Caco-2 (cell line): ENCODE data around the gene COLEC12. TPM values are rescaled to one million over a fixed set of nuclear protein-coding genes. Genes with fewer than 3 reads are reported as not detected.

Source experiments
- BruUV-seq: library from RNA; stranded (reverse); fragments of 400-500 nt; replicated peaks from 2 replicates; lab custom pipeline; 2021; lab: Mats Ljungman, UMichigan
- CTCF ChIA-PET: fragments of 300-600 bp; sonication (Branson Sonifier 250); formaldehyde crosslinking; loops from one replicate; lab custom pipeline; 2022; ENCODE audit warnings: antibody characterized with exemption; lab: Charles Lee
- POLR2A ChIA-PET: fragments of 300-600 bp; sonication (Branson Sonifier 250); formaldehyde crosslinking; loops from one replicate; lab custom pipeline; 2022; ENCODE audit warnings: antibody characterized with exemption; lab: Charles Lee
- DNase-seq, 2 experiments: peaks; one replicate each; pipeline versions ENCODE4 v3.0.0 to v3.0.0-alpha.2; 2020 to 2022
- H3K27me3 ChIP-seq: replicated peaks from 2 replicates; pipeline ENCODE4 v1.6.0; 2011; ENCODE audit warnings: low read length; ENCODE audit not compliant: control insufficient read depth, insufficient read depth
- H3K36me3 ChIP-seq: 2 replicates; pipeline ENCODE4 v1.5.1; 2011; ENCODE audit warnings: low read length; ENCODE audit not compliant: control insufficient read depth, insufficient read depth
- H3K4me1 ChIP-seq: fragments of 250-450 bp; sonication (Bioruptor Pico); 2 replicates; pipeline ENCODE4 v1.5.1; 2020; ENCODE audit warnings: mild to moderate bottlenecking
- H3K4me3 ChIP-seq: 2 replicates; pipeline ENCODE4 v1.5.1; 2011; ENCODE audit warnings: low read depth, mild to moderate bottlenecking, control low read depth, low read length
- H3K9me3 ChIP-seq: fragments of 250-450 bp; sonication (Bioruptor Pico); 2 replicates; pipeline ENCODE4 v1.5.1; 2020; ENCODE audit warnings: mild to moderate bottlenecking, moderate library complexity
- H3K27ac Mint-ChIP-seq: one replicate; pipeline ENCODE4 v1.8.0; 2022; ENCODE audit warnings: mixed read lengths; ENCODE audit not compliant: unreplicated experiment
- H3K27me3 Mint-ChIP-seq: one replicate; pipeline ENCODE4 v1.8.0; 2022; ENCODE audit warnings: mixed read lengths; ENCODE audit not compliant: insufficient read depth, unreplicated experiment
- H3K36me3 Mint-ChIP-seq: one replicate; pipeline ENCODE4 v1.8.0; 2022; ENCODE audit warnings: mild to moderate bottlenecking, mixed read lengths; ENCODE audit not compliant: insufficient read depth, unreplicated experiment
- H3K4me1 Mint-ChIP-seq: one replicate; pipeline ENCODE4 v1.8.0; 2022; ENCODE audit warnings: low read depth, mixed read lengths; ENCODE audit not compliant: unreplicated experiment
- H3K4me3 Mint-ChIP-seq: one replicate; pipeline ENCODE4 v1.8.0; 2022; ENCODE audit warnings: mild to moderate bottlenecking, moderate library complexity, mixed read lengths; ENCODE audit not compliant: unreplicated experiment
- H3K9me3 Mint-ChIP-seq: one replicate; pipeline ENCODE4 v1.8.0; 2022; ENCODE audit warnings: mixed read lengths; ENCODE audit not compliant: unreplicated experiment
- intact Hi-C: fragments of 100-400 bp; cut with micrococcal nuclease; formaldehyde crosslinking; loops from one replicate; pipeline ENCODE4 v1.10.0; 2022; ENCODE audit not compliant: unreplicated experiment
- total RNA-seq: library from RNA; stranded (reverse); gene quantifications from 2 replicates; pipeline ENCODE4 v1.2.3, GENCODE V29; 2022
- TF ChIP-seq, protein P1 (sequence below), 2 experiments: fragments of 200-600 bp in 1 of 2; IDR thresholded peaks; 1 replicate in 1 of 2; 2 replicates in 1 of 2; pipeline versions ENCODE4 v1.5.1 to v1.8.0; 2011 to 2022; ENCODE audit warnings: antibody characterized with exemption in 1 of 2, control low read depth in 1 of 2, inconsistent platforms in 1 of 2, low read depth in 1 of 2, low read length in 1 of 2, mild to moderate bottlenecking in 1 of 2, moderate library complexity in 1 of 2; ENCODE audit not compliant: insufficient read depth in 1 of 2, severe bottlenecking in 1 of 2, unreplicated experiment in 1 of 2

COLEC12 gene
- total RNA-seq, 1 experiment from 2014 or later: 0.09 TPM

DNA sequence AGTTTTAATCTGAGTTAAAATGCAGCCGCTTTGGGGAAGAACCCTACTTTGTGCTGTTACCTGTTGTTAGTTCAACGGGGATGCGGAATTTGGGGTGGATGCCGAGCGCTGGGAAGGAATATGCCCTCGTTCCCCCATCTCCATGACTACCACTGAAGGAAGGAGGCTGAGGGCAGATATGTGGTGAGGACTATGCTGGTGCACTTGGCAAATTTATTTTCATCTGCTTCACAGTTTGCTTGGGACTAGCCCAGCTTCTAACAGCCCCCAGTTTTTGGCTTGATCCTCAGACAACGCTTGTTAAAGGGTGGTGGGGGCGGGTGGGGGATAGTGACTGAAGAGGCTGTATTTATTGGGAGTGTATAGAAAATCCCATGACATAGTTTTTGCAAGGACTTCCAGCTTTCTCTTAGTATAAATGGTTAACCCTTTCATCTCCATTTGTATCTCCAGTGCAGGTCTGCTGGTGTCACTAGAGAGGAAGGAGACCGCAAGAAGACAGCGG is 100.8 kb downstream of the COLEC12 start:
- Histone ChIP-seq H3K27me3 (no peaks in the 10 kb centered on the region), H3K9me3 (peaks cover 16% of the 10 kb centered on the region), H3K4me1 (peaks cover 9% of the 10 kb centered on the region; the same call in 1 of the 2 replicates), H3K36me3 (no peaks in the 10 kb centered on the region), H3K4me3 (no peak overlapping the region)
- Mint-ChIP-seq H3K36me3 (no peaks in the 10 kb centered on the region), H3K4me1 (peaks cover 14% of the 10 kb centered on the region), H3K9me3 (peaks cover under 1% of the 10 kb centered on the region), H3K27ac (no peak overlapping the region), H3K27me3 (no peaks in the 10 kb centered on the region), H3K4me3 (no peak overlapping the region)
- TF ChIP-seq, protein P1, sequence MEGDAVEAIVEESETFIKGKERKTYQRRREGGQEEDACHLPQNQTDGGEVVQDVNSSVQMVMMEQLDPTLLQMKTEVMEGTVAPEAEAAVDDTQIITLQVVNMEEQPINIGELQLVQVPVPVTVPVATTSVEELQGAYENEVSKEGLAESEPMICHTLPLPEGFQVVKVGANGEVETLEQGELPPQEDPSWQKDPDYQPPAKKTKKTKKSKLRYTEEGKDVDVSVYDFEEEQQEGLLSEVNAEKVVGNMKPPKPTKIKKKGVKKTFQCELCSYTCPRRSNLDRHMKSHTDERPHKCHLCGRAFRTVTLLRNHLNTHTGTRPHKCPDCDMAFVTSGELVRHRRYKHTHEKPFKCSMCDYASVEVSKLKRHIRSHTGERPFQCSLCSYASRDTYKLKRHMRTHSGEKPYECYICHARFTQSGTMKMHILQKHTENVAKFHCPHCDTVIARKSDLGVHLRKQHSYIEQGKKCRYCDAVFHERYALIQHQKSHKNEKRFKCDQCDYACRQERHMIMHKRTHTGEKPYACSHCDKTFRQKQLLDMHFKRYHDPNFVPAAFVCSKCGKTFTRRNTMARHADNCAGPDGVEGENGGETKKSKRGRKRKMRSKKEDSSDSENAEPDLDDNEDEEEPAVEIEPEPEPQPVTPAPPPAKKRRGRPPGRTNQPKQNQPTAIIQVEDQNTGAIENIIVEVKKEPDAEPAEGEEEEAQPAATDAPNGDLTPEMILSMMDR (IDR thresholded peaks at IDR 0.05; ENCODE audit: insufficient read depth in 1 of 2, low read depth in 1 of 2, low read length in 1 of 2, severe bottlenecking in 1 of 2, unreplicated experiment in 1 of 2): no peak
- no peak for DNase-seq
- no TSS peak for BruUV-seq
- CTCF ChIA-PET: no interaction called here
- intact Hi-C loops: no loop called here
- POLR2A ChIA-PET: no interaction called here

GRCh38 chr18:398935-399630 is 101.4 kb downstream of the COLEC12 start:
- Histone ChIP-seq H3K4me3 (no peak overlapping the region), H3K4me1 (peaks cover 9% of the 10 kb centered on the region; the same call in 1 of the 2 replicates), H3K36me3 (no peaks in the 10 kb centered on the region), H3K9me3 (peaks cover 11% of the 10 kb centered on the region), H3K27me3 (no peaks in the 10 kb centered on the region)
- ChIA-PET CTCF (no interaction called here), POLR2A (no interaction called here)
- Mint-ChIP-seq H3K36me3 (no peaks in the 10 kb centered on the region), H3K9me3 (no peaks in the 10 kb centered on the region), H3K4me1 (peaks cover 14% of the 10 kb centered on the region), H3K27me3 (no peaks in the 10 kb centered on the region), H3K4me3 (no peak overlapping the region), H3K27ac (no peak overlapping the region)
- no TSS peak for BruUV-seq
- intact Hi-C loops: no loop called here
- DNase-seq: no peak
- TF ChIP-seq, protein P1 (IDR thresholded peaks at IDR 0.05; ENCODE audit: insufficient read depth in 1 of 2, low read depth in 1 of 2, low read length in 1 of 2, severe bottlenecking in 1 of 2, unreplicated experiment in 1 of 2): no peak

DNA sequence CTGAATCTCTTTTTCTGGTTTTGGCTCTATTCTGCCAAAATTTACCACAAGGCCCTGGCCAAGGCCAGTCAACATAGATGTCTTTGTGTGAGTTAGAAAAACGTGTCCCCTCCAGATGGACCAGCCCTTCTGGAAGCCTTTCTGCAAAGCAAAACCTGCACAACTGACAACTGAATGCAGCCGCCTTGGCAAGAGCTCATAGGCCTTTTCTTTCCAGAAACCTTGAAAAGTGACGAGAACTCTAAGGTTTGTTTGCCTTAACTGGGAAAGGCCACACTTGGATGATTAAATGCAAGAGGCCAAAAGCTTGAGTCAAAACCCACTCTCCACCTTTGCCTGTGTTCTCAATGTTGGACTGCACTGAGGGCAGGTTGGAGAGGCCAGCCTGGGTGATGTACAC is 103.9 kb downstream of the COLEC12 start:
- Mint-ChIP-seq H3K4me3 (no peak overlapping the region), H3K27me3 (no peaks in the 10 kb centered on the region)
- no peaks in the 10 kb centered on the region for H3K9me3 ChIP-seq

More for the DNA sequence above, 103.9 kb downstream of the COLEC12 start:
- intact Hi-C loops: no loop called here
- ChIA-PET POLR2A (no interaction called here), CTCF (no interaction called here)
- no peaks in the 10 kb centered on the region for H3K36me3 Mint-ChIP-seq
- no peak overlapping the region for H3K27ac Mint-ChIP-seq
- Histone ChIP-seq H3K4me1 (peaks cover 9% of the 10 kb centered on the region; the same call in 1 of the 2 replicates), H3K27me3 (no peaks in the 10 kb centered on the region), H3K36me3 (no peaks in the 10 kb centered on the region), H3K4me3 (no peak overlapping the region)
- BruUV-seq: no TSS peak
- H3K9me3 Mint-ChIP-seq: no peaks in the 10 kb centered on the region
- TF ChIP-seq, protein P1 (IDR thresholded peaks at IDR 0.05; ENCODE audit: insufficient read depth in 1 of 2, low read depth in 1 of 2, low read length in 1 of 2, severe bottlenecking in 1 of 2, unreplicated experiment in 1 of 2): no peak
- DNase-seq: no peak
- H3K4me1 Mint-ChIP-seq: peaks cover 14% of the 10 kb centered on the region
